AG09319 (cell line): ENCODE measurements around the gene NAB2.
"Not testable (repeated sequence)": the region's sequence is repeated elsewhere in the genome, so short reads cannot be mapped to it uniquely, and the experiment has no call there.

Source experiments
- DNase-seq: peaks from one replicate; pipeline ENCODE4 v3.0.0-alpha.2; 2010; ENCODE audit warnings: low read depth; ENCODE audit errors: extremely low read depth
- CTCF ChIP-seq: IDR thresholded peaks from 2 replicates; pipeline ENCODE4 v1.5.1; 2011; ENCODE audit warnings: low read depth, mild to moderate bottlenecking, inconsistent platforms, low read length, moderate library complexity

Gene NAB2

GRCh38 chr12:57119294-57120085 is 30.6 kb downstream of the NAB2 start:
- DNase-seq = no peak
- TF ChIP-seq CTCF = no peak

- DNase-seq = not testable (repeated sequence)
Observed at GRCh38 chr12:57120718-57121117, 31.8 kb downstream of the NAB2 start.

GRCh38 chr12:57123813-57124212 is 34.9 kb downstream of the NAB2 start:
- TF ChIP-seq CTCF = no peak
- no peak for DNase-seq

GRCh38 chr12:57124261-57124877 is 35.5 kb downstream of the NAB2 start:
- peak; percentile 91 for TF ChIP-seq CTCF
- DNase-seq = no peak

- TF ChIP-seq CTCF = no peak
- DNase-seq = no peak
Observed at GRCh38 chr12:57126061-57126460, 37.1 kb downstream of the NAB2 start.

GRCh38 chr12:57126561-57126960 is 37.6 kb downstream of the NAB2 start:
- DNase-seq = no peak
- TF ChIP-seq CTCF = no peak

GRCh38 chr12:57127101-57127725 is 38.3 kb downstream of the NAB2 start:
- no peak for DNase-seq
- TF ChIP-seq CTCF = peak; percentile 28
